Measurements from ENCODE around the gene EYA4.
A peak's percentile ranks its signal among the peaks of the same experiment; 100 is the strongest.

Gene EYA4

DNA sequence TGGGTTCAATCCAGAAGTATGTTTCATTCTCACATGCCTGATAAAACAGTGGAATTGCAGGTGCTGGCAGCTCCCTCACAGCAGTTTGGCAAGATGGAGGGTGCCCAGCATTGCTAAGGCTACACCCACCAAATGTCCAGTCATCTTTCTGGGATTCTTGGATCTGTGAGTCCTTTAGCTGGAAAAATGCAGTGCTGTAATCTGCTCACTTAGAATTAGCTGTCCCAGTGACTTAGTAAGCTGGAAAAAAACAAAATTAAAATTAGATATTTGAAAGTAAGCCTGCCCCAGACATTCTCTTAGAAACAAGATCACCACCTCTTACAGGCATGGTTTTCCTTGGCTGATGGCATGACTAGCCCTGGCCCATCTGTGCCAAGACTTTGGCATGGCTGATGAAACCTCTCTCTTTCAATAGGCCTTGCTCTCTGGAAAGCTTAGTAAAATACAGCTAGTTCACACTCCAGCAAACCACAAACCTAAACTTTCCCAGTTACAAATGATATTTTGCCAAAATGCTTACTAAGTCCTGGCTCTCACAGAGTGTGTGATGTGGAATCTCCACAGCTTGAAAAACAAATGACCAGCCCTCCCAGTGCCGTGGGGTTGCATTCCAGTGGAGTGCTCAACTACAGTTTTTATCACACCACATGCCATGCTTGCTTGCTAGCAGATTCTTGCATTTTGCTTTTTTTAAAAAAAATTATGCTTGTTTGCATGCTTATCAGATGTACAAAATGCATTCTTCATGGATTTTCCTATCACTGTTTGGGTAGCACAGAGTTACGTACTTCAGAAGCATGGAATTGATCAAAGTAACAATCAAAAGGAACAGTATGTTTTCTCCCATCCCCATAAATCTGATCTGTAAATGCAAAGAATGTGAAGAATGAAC is 261.5 kb downstream of the EYA4 start:
- H3K36me3 ChIP-seq (replicated peaks) = no peaks in the 10 kb centered on the region
- peaks cover 5% of the 10 kb centered on the region for H3K4me1 ChIP-seq
- in situ Hi-C loops (cut with MboI; ENCODE audit: low sequenced_read_pairs) = no loop called here

GRCh38 chr6:133503336-133503729 is 262.2 kb downstream of the EYA4 start:
- no peaks in the 10 kb centered on the region for H3K27me3 ChIP-seq (ENCODE audit: low read depth)
- H3K9me3 ChIP-seq = no peaks in the 10 kb centered on the region; the same call in 1 of the 2 replicates
- peaks cover 5% of the 10 kb centered on the region for H3K4me1 ChIP-seq
- H3K4me3 ChIP-seq = no peak overlapping the region
- H3K36me3 ChIP-seq (replicated peaks) = no peaks in the 10 kb centered on the region
- in situ Hi-C loops (cut with MboI; ENCODE audit: low sequenced_read_pairs) = no loop called here
- DNase-seq (ENCODE audit: low spot score in 2 of 2) = no peak

More for the DNA sequence above, 261.5 kb downstream of the EYA4 start:
- no peak for DNase-seq (ENCODE audit: low spot score in 2 of 2)
- Histone ChIP-seq H3K9me3 (no peaks in the 10 kb centered on the region; the same call in 1 of the 2 replicates), H3K27me3 (ENCODE audit: low read depth) (no peaks in the 10 kb centered on the region), H3K4me3 (no peak overlapping the region)

- H3K4me1 ChIP-seq = peaks cover 5% of the 10 kb centered on the region
- no peaks in the 10 kb centered on the region for H3K27me3 ChIP-seq (ENCODE audit: low read depth)
- no peaks in the 10 kb centered on the region; the same call in 1 of the 2 replicates for H3K9me3 ChIP-seq
- in situ Hi-C loops (cut with MboI; ENCODE audit: low sequenced_read_pairs) = no loop called here
- DNase-seq (ENCODE audit: low spot score in 2 of 2) = no peak
- no peaks in the 10 kb centered on the region for H3K36me3 ChIP-seq (replicated peaks)
- H3K4me3 ChIP-seq = no peak overlapping the region
These were observed 263.0 kb downstream of the EYA4 start for GRCh38 chr6:133504158-133504557.

DNA sequence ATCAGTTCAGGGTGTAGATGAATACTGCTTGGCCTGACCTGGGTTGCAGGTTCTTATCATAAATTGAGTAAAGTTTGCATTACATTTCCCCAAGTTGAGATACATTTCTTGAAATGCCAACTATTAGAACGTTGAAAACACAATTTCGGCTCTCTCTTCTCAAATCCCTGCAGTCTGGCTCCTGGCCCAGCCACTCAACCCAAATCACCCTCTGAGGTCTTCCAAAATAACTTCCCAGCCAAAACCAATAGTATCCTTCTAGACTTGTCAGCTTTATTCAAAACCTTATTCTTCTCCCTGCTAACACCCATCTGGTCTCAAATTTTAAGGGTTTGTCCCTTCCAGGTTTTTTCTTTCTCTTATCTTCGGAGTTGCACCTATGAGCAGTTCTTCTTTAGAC is 263.6 kb downstream of the EYA4 start:
- no peak for DNase-seq (ENCODE audit: low spot score in 2 of 2)
- Histone ChIP-seq H3K4me3 (no peak overlapping the region), H3K36me3 (replicated peaks) (no peaks in the 10 kb centered on the region), H3K9me3 (no peaks in the 10 kb centered on the region; the same call in 1 of the 2 replicates), H3K27me3 (ENCODE audit: low read depth) (no peaks in the 10 kb centered on the region), H3K4me1 (peaks cover 5% of the 10 kb centered on the region)
- in situ Hi-C loops (cut with MboI; ENCODE audit: low sequenced_read_pairs) = no loop called here

- Histone ChIP-seq H3K36me3 (replicated peaks) (no peaks in the 10 kb centered on the region), H3K4me3 (no peak overlapping the region), H3K9me3 (no peaks in the 10 kb centered on the region; the same call in 1 of the 2 replicates), H3K4me1 (peaks cover 5% of the 10 kb centered on the region), H3K27me3 (ENCODE audit: low read depth) (no peaks in the 10 kb centered on the region)
- in situ Hi-C loops (cut with MboI; ENCODE audit: low sequenced_read_pairs) = no loop called here
- no peak for DNase-seq (ENCODE audit: low spot score in 2 of 2)
These were observed 264.5 kb downstream of the EYA4 start for GRCh38 chr6:133505681-133506080.

GRCh38 chr6:133512410-133513016 is 271.4 kb downstream of the EYA4 start:
- no peak overlapping the region for H3K4me3 ChIP-seq
- no peaks in the 10 kb centered on the region for H3K4me1 ChIP-seq
- H3K36me3 ChIP-seq (replicated peaks) = no peaks in the 10 kb centered on the region
- H3K27me3 ChIP-seq (ENCODE audit: low read depth) = no peaks in the 10 kb centered on the region
- peak; percentile 35 to 64 for DNase-seq (ENCODE audit: low spot score in 2 of 2)
- in situ Hi-C loops (cut with MboI; ENCODE audit: low sequenced_read_pairs) = no loop called here
- H3K9me3 ChIP-seq = no peaks in the 10 kb centered on the region

GRCh38 chr6:133523816-133524215 is 282.7 kb downstream of the EYA4 start:
- in situ Hi-C loops (cut with MboI; ENCODE audit: low sequenced_read_pairs) = no loop called here
- H3K4me1 ChIP-seq = no peaks in the 10 kb centered on the region

GRCh38 chr6:133526436-133526835 is 285.3 kb downstream of the EYA4 start:
- H3K27me3 ChIP-seq (ENCODE audit: low read depth) = no peaks in the 10 kb centered on the region
- in situ Hi-C loops (cut with MboI; ENCODE audit: low sequenced_read_pairs) = no loop called here
- no peaks in the 10 kb centered on the region for H3K9me3 ChIP-seq
- DNase-seq (ENCODE audit: low spot score in 2 of 2) = no peak
- no peaks in the 10 kb centered on the region for H3K36me3 ChIP-seq (replicated peaks)
- H3K4me3 ChIP-seq = no peak overlapping the region
- no peaks in the 10 kb centered on the region; the same call in 1 of the 2 replicates for H3K4me1 ChIP-seq

More at GRCh38 chr6:133523816-133524215, 282.7 kb downstream of the EYA4 start:
- Histone ChIP-seq H3K9me3 (no peaks in the 10 kb centered on the region), H3K27me3 (ENCODE audit: low read depth) (no peaks in the 10 kb centered on the region), H3K4me3 (no peak overlapping the region), H3K36me3 (replicated peaks) (no peaks in the 10 kb centered on the region)
- no peak for DNase-seq (ENCODE audit: low spot score in 2 of 2)

- H3K9me3 ChIP-seq = no peaks in the 10 kb centered on the region
- DNase-seq (ENCODE audit: low spot score in 2 of 2) = no peak
- in situ Hi-C loops (cut with MboI; ENCODE audit: low sequenced_read_pairs) = no loop called here
- H3K27me3 ChIP-seq (ENCODE audit: low read depth) = no peaks in the 10 kb centered on the region
- H3K4me3 ChIP-seq = no peak overlapping the region
- no peaks in the 10 kb centered on the region; the same call in 1 of the 2 replicates for H3K4me1 ChIP-seq
- H3K36me3 ChIP-seq (replicated peaks) = no peaks in the 10 kb centered on the region
These were observed 287.4 kb downstream of the EYA4 start for GRCh38 chr6:133528566-133528965.

DNA sequence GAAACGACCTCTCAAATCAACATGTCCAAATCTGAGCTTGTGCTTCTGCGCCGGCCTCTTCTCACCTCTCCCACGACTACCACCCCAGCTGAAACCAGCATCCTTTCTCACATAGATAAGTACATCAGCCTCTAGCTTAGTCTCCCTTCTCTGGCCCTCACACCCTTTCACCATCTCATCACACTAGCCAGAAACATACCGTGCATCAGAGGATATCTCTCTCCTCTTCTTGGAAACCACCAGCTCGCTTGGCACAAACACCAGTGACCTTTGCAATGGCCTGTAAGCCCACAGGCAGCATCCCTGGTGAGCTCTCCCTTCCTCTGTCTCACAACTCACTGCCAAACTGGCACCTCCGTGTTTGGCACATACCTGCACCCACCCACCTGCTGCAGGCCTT is 291.8 kb downstream of the EYA4 start:
- in situ Hi-C loops (cut with MboI; ENCODE audit: low sequenced_read_pairs) = no loop called here
- H3K4me3 ChIP-seq = no peak overlapping the region
- no peak for DNase-seq (ENCODE audit: low spot score in 2 of 2)
- H3K27me3 ChIP-seq (ENCODE audit: low read depth) = no peaks in the 10 kb centered on the region
- H3K4me1 ChIP-seq = no peaks in the 10 kb centered on the region; the same call in 1 of the 2 replicates
- H3K36me3 ChIP-seq (replicated peaks) = no peaks in the 10 kb centered on the region
- H3K9me3 ChIP-seq = no peaks in the 10 kb centered on the region

GRCh38 chr6:133539502-133540259 is 298.5 kb downstream of the EYA4 start:
- in situ Hi-C loops (cut with MboI; ENCODE audit: low sequenced_read_pairs) = no loop called here

GRCh38 chr6:133540361-133540760 is 299.2 kb downstream of the EYA4 start:
- in situ Hi-C loops (cut with MboI; ENCODE audit: low sequenced_read_pairs) = no loop called here
- Histone ChIP-seq H3K4me3 (no peak overlapping the region), H3K27me3 (ENCODE audit: low read depth) (no peaks in the 10 kb centered on the region), H3K36me3 (replicated peaks) (no peaks in the 10 kb centered on the region), H3K4me1 (no peaks in the 10 kb centered on the region), H3K9me3 (no peaks in the 10 kb centered on the region)
- no peak for DNase-seq (ENCODE audit: low spot score in 2 of 2)

More at GRCh38 chr6:133539502-133540259, 298.5 kb downstream of the EYA4 start:
- no peaks in the 10 kb centered on the region for H3K4me1 ChIP-seq
- no peak for DNase-seq (ENCODE audit: low spot score in 2 of 2)
- H3K9me3 ChIP-seq = no peaks in the 10 kb centered on the region
- H3K36me3 ChIP-seq (replicated peaks) = no peaks in the 10 kb centered on the region
- no peak overlapping the region for H3K4me3 ChIP-seq
- H3K27me3 ChIP-seq (ENCODE audit: low read depth) = no peaks in the 10 kb centered on the region

GRCh38 chr6:133541040-133541439 is 299.9 kb downstream of the EYA4 start:
- no peaks in the 10 kb centered on the region for H3K4me1 ChIP-seq
- H3K27me3 ChIP-seq (ENCODE audit: low read depth) = no peaks in the 10 kb centered on the region
- no peaks in the 10 kb centered on the region for H3K36me3 ChIP-seq (replicated peaks)
- no peak overlapping the region for H3K4me3 ChIP-seq
- in situ Hi-C loops (cut with MboI; ENCODE audit: low sequenced_read_pairs) = no loop called here
- no peak for DNase-seq (ENCODE audit: low spot score in 2 of 2)
- H3K9me3 ChIP-seq = no peaks in the 10 kb centered on the region
